Lower leg skin (tissue), 3 donors: ENCODE measurements around the gene CLECL1.

Source experiments
- CTCF ChIP-seq, 3 donors: fragments of 450-650 bp; IDR thresholded peaks; one replicate each; pipeline ENCODE4 v1.5.1; 2016; ENCODE audit warnings: antibody characterized with exemption in 3 of 3, mild to moderate bottlenecking in 3 of 3, moderate library complexity in 2 of 3
- POLR2A ChIP-seq, 2 donors: fragments of 450-650 bp; IDR thresholded peaks; one replicate each; pipeline ENCODE4 v1.6.1; 2016 to 2017; ENCODE audit warnings: antibody characterized with exemption in 2 of 2, mild to moderate bottlenecking in 1 of 2, moderate library complexity in 1 of 2

GRCh38 chr12:9755035-9755434 lies 22.1 kb upstream of the CLECL1 start:
- no peak for TF ChIP-seq POLR2A (IDR thresholded peaks at IDR 0.05)
- TF ChIP-seq CTCF (IDR thresholded peaks at IDR 0.05), result no peak
